WI38 (cell line): ENCODE results near the gene ZNF506.

Experiments used
- H3K4me3 ChIP-seq: 2 replicates; pipeline ENCODE4 v1.5.1; 2011; ENCODE audit warnings: low read depth, mild to moderate bottlenecking, control low read depth, low read length
- TF ChIP-seq, protein P1 (sequence below): IDR thresholded peaks from 2 replicates; pipeline ENCODE4 v1.5.1; 2012; ENCODE audit warnings: low read depth, mild to moderate bottlenecking, control low read depth, low read length

Gene ZNF506

DNA sequence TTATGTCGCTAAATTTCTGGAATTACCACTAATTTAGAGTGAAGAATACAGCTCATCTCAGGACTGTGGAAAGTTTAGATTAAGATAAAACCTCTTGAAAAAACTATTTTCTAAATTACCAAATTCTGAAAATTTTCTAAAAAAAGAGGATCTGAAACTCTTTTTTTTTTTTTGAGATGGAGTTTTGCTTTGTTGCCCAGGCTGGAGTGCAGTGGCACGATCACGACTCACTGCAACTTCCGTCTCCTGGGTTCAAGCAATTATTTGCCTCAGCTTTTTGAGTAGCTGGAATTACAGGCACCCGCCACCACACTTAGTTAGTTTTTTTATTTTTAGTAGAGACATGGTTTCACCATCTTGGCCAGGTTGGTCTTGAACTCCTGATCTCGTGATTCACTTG is 27.5 kb upstream of the ZNF506 start:
- TF ChIP-seq, protein P1, sequence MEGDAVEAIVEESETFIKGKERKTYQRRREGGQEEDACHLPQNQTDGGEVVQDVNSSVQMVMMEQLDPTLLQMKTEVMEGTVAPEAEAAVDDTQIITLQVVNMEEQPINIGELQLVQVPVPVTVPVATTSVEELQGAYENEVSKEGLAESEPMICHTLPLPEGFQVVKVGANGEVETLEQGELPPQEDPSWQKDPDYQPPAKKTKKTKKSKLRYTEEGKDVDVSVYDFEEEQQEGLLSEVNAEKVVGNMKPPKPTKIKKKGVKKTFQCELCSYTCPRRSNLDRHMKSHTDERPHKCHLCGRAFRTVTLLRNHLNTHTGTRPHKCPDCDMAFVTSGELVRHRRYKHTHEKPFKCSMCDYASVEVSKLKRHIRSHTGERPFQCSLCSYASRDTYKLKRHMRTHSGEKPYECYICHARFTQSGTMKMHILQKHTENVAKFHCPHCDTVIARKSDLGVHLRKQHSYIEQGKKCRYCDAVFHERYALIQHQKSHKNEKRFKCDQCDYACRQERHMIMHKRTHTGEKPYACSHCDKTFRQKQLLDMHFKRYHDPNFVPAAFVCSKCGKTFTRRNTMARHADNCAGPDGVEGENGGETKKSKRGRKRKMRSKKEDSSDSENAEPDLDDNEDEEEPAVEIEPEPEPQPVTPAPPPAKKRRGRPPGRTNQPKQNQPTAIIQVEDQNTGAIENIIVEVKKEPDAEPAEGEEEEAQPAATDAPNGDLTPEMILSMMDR: no peak
- H3K4me3 ChIP-seq: no peak overlapping the region

DNA sequence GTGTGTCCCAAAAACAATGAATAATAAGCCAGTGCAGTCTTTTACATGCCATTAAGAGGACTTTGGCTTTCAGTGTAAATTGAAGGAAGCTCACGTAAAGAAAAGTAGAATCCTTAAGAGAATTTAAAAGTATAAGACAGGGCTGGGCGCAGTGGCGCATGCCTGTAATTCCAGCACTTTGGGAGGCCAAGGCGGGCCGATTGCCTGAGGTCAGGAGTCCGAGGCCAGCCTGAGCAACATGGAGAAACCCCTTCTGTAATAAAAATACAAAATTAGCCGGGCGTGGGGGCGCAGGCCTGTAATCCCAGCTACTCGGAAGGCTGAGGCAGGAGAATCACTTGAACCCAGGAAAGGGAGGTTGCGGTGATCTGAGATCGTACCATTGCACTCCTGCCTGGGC is 26.2 kb upstream of the ZNF506 start:
- TF ChIP-seq, protein P1: no peak
- H3K4me3 ChIP-seq: no peak overlapping the region

DNA sequence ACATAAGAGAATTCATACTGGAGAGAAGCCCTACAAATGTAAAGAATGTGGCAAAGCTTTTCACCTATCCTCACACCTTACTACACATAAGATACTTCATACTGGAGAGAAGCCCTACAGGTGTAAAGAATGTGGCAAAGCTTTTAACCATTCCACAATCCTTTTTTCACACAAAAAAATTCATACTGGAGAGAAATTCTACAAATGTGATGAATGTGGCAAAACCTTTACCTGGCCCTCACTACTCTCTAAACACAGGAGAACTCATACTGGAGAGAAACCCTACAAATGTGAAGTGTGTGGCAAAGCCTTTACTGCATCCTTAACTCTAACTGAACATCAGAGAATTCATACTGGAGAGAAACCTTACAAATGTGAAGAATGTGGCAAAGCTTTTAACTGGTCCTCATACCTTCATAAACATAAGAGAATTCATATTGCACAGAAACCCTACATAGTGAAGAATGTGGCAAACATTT is 14.0 kb upstream of the ZNF506 start:
- H3K4me3 ChIP-seq: no peak overlapping the region
- TF ChIP-seq, protein P1: no peak

DNA sequence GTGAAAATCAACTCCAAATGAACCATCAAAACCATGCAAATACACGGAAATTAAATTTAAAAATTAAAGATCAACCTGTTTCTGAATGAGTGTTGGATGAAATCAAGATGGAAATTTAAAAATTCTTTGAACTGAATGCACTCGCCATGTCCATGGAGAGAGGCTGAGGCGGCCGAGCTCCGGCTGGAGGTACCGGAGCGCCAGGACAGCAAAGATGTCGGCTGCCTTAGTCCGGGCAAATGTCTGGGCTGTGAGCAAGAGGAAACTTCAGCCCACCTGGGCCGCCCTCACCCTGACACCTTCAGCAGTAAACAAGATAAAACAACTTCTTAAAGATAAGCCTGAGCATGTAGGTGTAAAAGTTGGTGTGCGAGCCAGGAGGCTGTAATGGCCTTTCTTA is 5.3 kb upstream of the ZNF506 start:
- TF ChIP-seq, protein P1: no peak
- no peak overlapping the region for H3K4me3 ChIP-seq

DNA sequence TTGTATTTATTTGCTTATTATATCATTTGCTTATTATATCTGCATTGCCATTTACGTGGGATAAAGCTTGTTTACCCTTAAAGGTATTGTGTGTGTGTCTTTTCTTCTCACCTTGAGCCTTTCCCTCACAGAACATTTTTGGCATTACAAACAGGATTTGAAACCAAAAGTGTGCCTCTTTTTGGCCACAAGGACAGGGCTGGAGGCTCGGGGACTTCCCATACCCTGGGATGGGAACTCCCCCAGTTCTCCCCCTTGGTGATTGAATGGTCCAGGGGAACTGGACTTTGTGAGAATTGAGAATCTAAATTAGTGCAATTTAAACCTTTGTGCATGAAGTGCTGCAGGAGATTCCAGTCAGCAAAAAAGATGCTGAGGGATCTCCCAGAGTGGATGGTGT is 2.4 kb upstream of the ZNF506 start:
- TF ChIP-seq, protein P1: no peak
- no peak overlapping the region for H3K4me3 ChIP-seq

DNA sequence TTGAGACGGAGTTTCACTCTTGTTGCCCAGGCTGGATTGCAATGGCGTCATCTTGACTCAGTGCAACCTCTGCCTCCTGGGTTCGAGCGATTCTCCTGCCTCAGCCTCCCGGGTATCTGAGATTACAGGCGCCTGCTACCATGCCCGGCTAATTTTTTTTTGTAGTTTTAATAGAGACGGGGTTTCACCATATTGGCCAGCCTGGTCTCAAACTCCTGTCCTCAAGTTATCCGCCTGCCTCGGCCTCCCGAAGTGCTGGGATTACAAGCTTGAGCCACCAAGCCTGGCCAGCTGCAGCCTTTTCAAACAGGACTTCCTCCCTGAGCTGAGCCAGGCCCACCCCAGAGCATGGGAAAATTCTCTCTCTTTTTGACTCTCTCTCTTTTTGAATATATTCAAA is 426 bp upstream of the ZNF506 start:
- peak overlapping the region; percentile 90 for H3K4me3 ChIP-seq

DNA sequence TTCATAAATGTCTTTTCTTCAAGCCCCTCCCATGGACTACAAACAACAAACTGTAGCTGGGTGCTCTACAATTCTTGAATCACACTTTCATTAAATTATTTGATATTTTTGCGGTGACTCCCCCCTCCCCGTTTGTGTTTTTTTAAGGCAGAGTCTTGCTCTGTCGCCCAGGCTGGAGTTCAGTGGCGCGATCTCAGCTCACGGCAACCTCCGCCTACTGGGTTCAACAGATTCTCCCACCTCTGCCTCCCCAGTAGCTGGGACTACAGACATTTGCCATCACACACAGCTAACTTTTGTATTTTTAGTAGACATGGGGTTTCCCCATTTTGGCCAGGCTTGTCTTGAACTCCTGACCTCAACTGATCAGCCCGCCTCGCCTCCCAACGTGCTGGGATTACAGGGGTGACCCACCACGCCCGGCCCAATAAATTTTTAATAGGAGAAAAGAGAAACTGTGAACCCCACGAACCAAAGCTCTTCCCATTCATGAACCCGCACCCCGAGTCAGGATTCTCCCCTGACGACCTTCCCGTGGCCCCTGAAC is 703 bp downstream of the ZNF506 start:
- TF ChIP-seq, protein P1: no peak
- peak overlapping the region; percentile 90 for H3K4me3 ChIP-seq

DNA sequence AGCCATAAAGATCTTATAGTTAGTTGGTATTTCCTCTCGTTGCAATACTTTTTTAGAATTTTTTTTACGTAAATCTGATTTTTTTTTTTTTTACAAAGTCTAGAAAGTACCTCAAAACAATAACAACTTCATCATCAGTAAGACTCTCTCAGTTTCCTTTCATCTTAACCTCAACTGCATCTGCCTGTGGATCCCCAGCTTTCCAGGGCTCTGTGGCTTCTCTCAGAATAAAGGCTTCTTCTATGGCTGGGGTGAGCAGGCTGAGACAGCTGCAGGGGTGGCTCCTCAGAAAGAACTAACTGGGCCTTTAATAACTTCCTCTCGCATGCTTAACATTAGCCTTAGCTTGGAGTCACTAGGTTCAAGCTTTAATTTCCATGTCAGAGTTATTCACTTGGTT is 4.2 kb downstream of the ZNF506 start:
- TF ChIP-seq, protein P1: no peak
- H3K4me3 ChIP-seq: no peak overlapping the region
